CD4-positive, alpha-beta T cell treated with Interleukin-12 subunit alpha and Interleukin-12 subunit beta, for 1 hour (primary cell): ENCODE data around the gene CCDC3.

Experiments used
- DNase-seq: peaks from one replicate; pipeline ENCODE4 v3.0.0-alpha.2; 2020

The CCDC3 gene

GRCh38 chr10:12960941-12961340 is 40.6 kb downstream of the CCDC3 start:
- DNase-seq, result no peak

GRCh38 chr10:12960334-12960898 is 41.1 kb downstream of the CCDC3 start:
- DNase-seq, result no peak

GRCh38 chr10:12958546-12959110 is 42.9 kb downstream of the CCDC3 start:
- no peak for DNase-seq

- DNase-seq, result no peak
Observed at GRCh38 chr10:12957081-12957480, 44.4 kb downstream of the CCDC3 start.

GRCh38 chr10:12954866-12955265 is 46.6 kb downstream of the CCDC3 start:
- DNase-seq, result no peak

GRCh38 chr10:12950583-12951128 is 50.9 kb downstream of the CCDC3 start:
- DNase-seq, result no peak

- no peak for DNase-seq
Observed at GRCh38 chr10:12949248-12949647, 52.3 kb downstream of the CCDC3 start.

GRCh38 chr10:12947741-12948140 is 53.8 kb downstream of the CCDC3 start:
- no peak for DNase-seq

GRCh38 chr10:12946372-12946771 is 55.1 kb downstream of the CCDC3 start:
- no peak for DNase-seq

- no peak for DNase-seq
Observed at GRCh38 chr10:12945690-12946359, 55.7 kb downstream of the CCDC3 start.

- no peak for DNase-seq
Observed at GRCh38 chr10:12944931-12945330, 56.6 kb downstream of the CCDC3 start.

- DNase-seq, result no peak
Observed at GRCh38 chr10:12943425-12943824, 58.1 kb downstream of the CCDC3 start.

GRCh38 chr10:12941966-12942365 is 59.5 kb downstream of the CCDC3 start:
- DNase-seq, result no peak

GRCh38 chr10:12940791-12941190 is 60.7 kb downstream of the CCDC3 start:
- DNase-seq, result no peak

- no peak for DNase-seq
Observed at GRCh38 chr10:12938271-12938670, 63.2 kb downstream of the CCDC3 start.

- no peak for DNase-seq
Observed at GRCh38 chr10:12937527-12937926, 64.0 kb downstream of the CCDC3 start.

GRCh38 chr10:12934777-12935176 is 66.7 kb downstream of the CCDC3 start:
- DNase-seq, result no peak

- no peak for DNase-seq
Observed at GRCh38 chr10:12929381-12929780, 72.1 kb downstream of the CCDC3 start.

GRCh38 chr10:12928571-12928970 is 72.9 kb downstream of the CCDC3 start:
- no peak for DNase-seq

- no peak for DNase-seq
Observed at GRCh38 chr10:12927896-12928295, 73.6 kb downstream of the CCDC3 start.

- DNase-seq, result no peak
Observed at GRCh38 chr10:12925845-12926244, 75.7 kb downstream of the CCDC3 start.

- DNase-seq, result no peak
Observed at GRCh38 chr10:12924911-12925310, 76.6 kb downstream of the CCDC3 start.

GRCh38 chr10:12922117-12922900 is 79.2 kb downstream of the CCDC3 start:
- DNase-seq, result no peak

- DNase-seq, result no peak
Observed at GRCh38 chr10:12921163-12921562, 80.3 kb downstream of the CCDC3 start.
